MM.1S (cell line): ENCODE results near the gene KBTBD13.

Experiments
- EZH2 ChIP-seq: fragments of 300-600 bp; sonication (generic); optimal IDR thresholded peaks from 2 replicates; pipeline ENCODE3; 2017; ENCODE audit warnings: low read depth, mild to moderate bottlenecking, antibody characterized with exemption, low read length, mixed read lengths
- EZH2phosphoT487 ChIP-seq: fragments of 300-600 bp; sonication (generic); IDR thresholded peaks from 2 replicates; pipeline ENCODE4 v1.6.1; 2018; ENCODE audit warnings: antibody characterized with exemption, low read length
- TF ChIP-seq, protein P1 (sequence below): fragments of 300-600 bp; sonication (generic); IDR thresholded peaks from 2 replicates; pipeline ENCODE4 v1.5.1; 2016; ENCODE audit warnings: antibody characterized with exemption, low read length, mixed read lengths

DNA sequence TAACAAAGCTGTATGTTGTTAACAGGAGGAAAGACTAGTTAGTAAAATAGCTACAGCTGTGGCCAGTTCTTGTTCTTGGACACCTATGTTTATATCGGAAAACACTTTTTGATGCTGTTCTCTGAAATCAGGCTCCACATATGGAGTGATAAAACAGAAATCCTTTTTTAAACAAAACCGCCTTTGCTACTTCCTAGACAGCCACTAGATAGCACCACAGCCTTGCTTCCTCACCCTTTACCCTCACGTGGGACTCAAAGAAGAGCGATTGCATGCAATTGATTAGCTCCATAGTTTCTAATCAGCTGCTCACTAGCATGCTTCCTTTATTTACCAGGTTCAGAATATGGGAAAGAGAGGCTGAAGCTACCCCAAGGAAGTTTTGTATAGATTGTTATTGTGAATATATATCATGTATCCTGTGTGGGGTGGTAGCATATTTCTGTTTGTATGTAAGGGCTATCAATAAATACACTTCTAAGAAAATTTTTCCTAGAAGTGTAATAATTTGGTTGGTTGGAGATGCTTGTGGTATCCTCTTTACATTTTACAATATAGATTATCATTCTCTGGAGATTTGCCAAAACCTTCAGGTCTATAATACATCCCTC, 42.8 kb upstream of the KBTBD13 start:
- TF ChIP-seq, protein P1, sequence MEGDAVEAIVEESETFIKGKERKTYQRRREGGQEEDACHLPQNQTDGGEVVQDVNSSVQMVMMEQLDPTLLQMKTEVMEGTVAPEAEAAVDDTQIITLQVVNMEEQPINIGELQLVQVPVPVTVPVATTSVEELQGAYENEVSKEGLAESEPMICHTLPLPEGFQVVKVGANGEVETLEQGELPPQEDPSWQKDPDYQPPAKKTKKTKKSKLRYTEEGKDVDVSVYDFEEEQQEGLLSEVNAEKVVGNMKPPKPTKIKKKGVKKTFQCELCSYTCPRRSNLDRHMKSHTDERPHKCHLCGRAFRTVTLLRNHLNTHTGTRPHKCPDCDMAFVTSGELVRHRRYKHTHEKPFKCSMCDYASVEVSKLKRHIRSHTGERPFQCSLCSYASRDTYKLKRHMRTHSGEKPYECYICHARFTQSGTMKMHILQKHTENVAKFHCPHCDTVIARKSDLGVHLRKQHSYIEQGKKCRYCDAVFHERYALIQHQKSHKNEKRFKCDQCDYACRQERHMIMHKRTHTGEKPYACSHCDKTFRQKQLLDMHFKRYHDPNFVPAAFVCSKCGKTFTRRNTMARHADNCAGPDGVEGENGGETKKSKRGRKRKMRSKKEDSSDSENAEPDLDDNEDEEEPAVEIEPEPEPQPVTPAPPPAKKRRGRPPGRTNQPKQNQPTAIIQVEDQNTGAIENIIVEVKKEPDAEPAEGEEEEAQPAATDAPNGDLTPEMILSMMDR, result peak; percentile 75
- TF ChIP-seq EZH2phosphoT487 (no peak), EZH2 (no peak)
